Measurements from ENCODE around the gene MTCL1.

Gene MTCL1

GRCh38 chr18:8812631-8813030 lies 107.3 kb downstream of the MTCL1 start:
- DNase-seq (ENCODE audit: low read depth) = no peak

- peak; percentile 69 for DNase-seq (ENCODE audit: low read depth)
Measured at GRCh38 chr18:8813611-8814010, 108.3 kb downstream of the MTCL1 start.

- DNase-seq (ENCODE audit: low read depth) = no peak
Measured at GRCh38 chr18:8814206-8814605, 108.8 kb downstream of the MTCL1 start.

GRCh38 chr18:8816220-8816619 lies 110.9 kb downstream of the MTCL1 start:
- no peak for DNase-seq (ENCODE audit: low read depth)

- DNase-seq (ENCODE audit: low read depth) = no peak
Measured at GRCh38 chr18:8816816-8817215, 111.5 kb downstream of the MTCL1 start.

DNA sequence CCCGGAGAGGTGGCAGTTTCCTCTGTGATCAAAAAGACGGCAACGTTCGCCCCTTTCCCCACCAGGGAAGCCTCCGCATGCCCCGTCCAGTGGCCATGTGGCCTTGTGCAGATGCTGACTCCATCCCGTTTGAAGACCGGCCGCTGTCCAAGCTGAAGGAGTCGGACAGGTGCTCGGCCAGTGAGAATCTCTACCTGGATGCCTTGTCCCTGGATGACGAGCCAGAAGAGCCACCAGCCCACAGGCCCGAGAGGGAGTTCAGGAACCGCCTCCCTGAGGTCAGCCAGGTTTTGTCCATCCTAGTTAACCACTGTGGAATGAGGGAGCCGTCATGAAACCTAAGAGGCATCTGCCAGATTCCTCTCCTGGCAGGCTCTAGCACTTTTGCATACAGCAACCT lies 113.6 kb downstream of the MTCL1 start:
- DNase-seq (ENCODE audit: low read depth) = no peak

- no peak for DNase-seq (ENCODE audit: low read depth)
Measured at GRCh38 chr18:8820396-8821082, 115.2 kb downstream of the MTCL1 start.

GRCh38 chr18:8821083-8821465 lies 115.7 kb downstream of the MTCL1 start:
- DNase-seq (ENCODE audit: low read depth) = no peak

DNA sequence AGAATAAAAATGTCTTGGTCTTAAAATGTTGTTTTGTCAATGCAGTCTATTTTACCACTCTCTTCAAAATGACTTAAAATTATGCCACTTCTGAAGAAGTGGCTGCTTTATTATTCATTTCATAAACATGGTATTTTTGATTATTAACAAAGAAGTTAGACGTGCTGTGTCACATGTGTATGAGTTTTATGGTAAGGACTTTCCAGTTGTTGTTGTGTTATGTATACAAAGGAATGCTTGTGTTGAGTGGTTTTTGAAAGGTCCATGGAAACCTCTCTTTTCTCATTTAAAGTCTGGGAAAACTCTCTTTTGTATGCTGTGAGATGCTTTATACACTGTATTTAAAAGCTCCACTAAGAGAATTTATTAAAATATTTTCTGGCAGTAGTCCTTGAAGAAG lies 116.2 kb downstream of the MTCL1 start:
- DNase-seq (ENCODE audit: low read depth) = no peak

DNA sequence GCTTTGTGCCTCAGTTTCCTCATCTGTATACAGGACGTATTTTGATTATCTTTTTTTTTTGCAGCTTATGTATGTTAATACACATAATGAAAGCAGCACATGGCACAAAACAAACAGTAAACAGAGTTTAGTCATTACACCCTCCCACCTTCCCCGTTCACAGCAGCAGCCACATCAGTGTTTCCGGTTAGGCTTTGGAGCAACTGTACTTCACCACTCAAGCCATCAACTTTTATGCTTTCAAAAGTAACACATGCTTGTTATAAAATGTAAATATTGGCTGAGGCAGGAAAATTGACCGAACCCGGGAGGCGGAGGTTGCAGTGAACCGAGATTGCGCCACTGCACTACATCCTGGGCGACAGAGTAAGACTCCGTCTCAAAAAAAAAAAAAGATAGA lies 117.3 kb downstream of the MTCL1 start:
- DNase-seq (ENCODE audit: low read depth) = no peak

GRCh38 chr18:8823530-8823929 lies 118.2 kb downstream of the MTCL1 start:
- DNase-seq (ENCODE audit: low read depth) = no peak

DNA sequence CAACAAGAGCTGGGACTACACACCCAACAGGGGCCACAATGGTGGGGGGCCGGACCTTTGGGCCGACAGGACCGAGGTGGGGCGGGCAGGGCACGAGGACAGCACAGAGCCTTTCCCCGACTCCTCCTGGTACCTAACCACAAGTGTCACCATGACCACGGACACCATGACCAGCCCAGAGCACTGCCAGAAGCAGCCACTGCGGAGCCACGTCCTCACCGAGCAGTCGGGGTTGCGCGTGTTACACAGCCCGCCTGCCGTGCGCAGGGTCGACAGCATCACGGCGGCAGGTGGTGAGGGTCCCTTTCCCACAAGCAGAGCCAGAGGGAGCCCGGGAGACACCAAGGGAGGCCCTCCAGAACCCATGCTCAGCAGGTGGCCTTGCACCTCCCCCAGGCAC lies 119.5 kb downstream of the MTCL1 start:
- DNase-seq (ENCODE audit: low read depth) = no peak

GRCh38 chr18:8825273-8825672 lies 119.9 kb downstream of the MTCL1 start:
- no peak for DNase-seq (ENCODE audit: low read depth)

- no peak for DNase-seq (ENCODE audit: low read depth)
Measured at GRCh38 chr18:8825729-8826375, 120.5 kb downstream of the MTCL1 start.

DNA sequence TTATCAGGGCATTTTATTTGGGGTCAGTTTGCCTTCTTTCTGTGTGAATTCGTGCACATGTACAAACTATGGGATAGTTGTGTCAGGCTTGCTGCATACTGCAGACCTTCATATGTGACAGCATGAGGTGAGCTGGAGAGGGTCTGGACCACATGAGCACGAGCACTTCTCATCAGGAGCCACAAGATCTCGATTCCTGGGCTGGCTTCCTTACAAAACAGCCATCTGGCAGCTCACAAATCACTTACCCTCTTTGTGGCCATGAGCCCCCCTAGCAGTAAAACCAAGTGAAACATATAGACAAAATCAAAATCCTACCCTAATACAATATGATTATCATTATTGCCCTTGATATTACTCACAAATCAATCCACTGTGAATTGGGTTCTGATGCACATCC lies 121.2 kb downstream of the MTCL1 start:
- no peak for DNase-seq (ENCODE audit: low read depth)

- DNase-seq (ENCODE audit: low read depth) = no peak
Measured at GRCh38 chr18:8826971-8827370, 121.6 kb downstream of the MTCL1 start.

GRCh38 chr18:8828300-8828699 lies 122.9 kb downstream of the MTCL1 start:
- DNase-seq (ENCODE audit: low read depth) = no peak

- DNase-seq (ENCODE audit: low read depth) = no peak
Measured at GRCh38 chr18:8828798-8829197, 123.4 kb downstream of the MTCL1 start.

DNA sequence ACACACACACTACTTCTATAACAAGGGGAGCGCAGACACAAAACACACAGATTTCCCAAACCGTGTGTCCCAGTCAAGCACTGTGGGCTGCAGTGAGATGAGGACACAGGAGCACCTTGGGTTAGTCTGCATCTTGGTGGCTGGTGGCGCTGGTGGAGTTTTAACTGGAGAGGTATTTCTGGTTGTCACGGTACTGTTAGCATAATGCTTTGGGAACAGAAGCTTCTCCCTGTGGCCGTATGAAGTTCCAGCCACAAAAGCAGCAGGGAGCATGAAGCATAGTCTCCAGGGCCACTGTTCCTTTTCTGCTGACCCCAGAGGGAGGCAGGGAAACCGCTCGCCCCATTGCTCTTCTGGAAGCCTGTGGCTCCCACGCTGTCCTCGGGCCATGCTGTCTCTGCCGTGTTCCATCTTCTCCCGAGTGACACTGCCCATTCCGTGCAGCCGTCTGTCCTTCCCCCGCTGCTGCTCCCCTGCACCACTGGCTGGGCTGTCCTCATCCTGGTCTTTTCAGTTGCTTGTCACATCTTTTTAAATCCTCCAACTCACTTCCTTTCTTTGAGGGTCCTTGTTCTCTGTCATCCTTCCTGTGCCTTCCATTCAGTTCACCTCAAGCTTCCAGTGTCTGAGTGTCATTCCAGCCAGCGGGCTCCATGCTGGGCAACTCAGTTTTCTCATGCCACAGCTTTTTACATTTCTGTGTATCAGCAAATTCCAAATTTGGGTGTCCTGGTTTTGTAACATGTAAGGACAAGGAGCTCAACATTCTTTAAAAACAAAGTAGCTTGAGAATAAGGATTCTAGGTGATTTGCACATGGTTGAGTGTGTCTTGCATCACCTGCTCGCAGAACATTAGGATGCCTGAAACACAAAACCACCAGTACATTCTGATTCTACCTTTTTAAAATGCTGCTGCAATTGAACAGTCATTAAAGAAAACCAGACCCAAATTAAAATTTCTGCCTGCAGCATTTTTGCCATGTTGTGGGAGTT lies 125.0 kb downstream of the MTCL1 start:
- DNase-seq (ENCODE audit: low read depth) = no peak

DNA sequence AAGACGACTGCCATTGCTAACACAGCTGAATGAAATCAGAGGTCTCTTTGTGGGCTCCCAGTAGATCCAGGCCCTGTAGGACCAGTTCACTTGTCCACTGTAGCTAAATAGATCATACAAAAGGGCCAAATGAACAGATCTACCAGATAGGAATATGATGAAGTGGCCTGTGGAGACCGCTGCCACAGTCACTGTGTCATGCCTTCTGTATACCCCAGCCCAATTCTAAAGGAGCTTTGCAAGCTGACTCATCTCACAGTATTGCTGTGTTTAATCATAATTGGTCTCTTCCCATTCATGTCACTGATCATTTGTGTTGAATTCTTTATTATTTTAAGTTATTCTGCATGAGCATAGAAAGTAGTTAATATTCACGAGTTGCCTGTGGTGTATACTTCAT lies 125.8 kb downstream of the MTCL1 start:
- no peak for DNase-seq (ENCODE audit: low read depth)

DNA sequence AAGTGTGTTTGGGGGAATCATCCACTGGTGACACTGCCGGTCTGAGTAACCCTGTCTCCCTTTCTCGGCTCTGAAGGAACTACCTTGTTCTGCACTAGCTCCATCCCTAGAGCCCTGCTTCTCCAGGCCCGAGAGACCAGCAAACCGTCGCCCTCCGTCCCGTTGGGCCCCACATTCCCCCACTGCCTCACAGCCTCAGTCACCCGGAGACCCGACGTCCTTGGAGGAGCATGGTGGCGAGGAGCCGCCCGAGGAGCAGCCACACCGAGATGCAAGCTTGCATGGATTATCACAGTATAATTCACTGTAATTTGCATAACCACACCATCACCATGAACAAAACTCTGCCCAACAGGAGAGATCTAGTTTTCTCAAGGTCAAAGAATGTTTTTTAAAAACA lies 126.2 kb downstream of the MTCL1 start:
- DNase-seq (ENCODE audit: low read depth) = no peak

- no peak for DNase-seq (ENCODE audit: low read depth)
Measured at GRCh38 chr18:8833480-8833879, 128.1 kb downstream of the MTCL1 start.

GRCh38 chr18:8834881-8835280 lies 129.5 kb downstream of the MTCL1 start:
- DNase-seq (ENCODE audit: low read depth) = no peak
